HG03045 (cell line): ENCODE results near the gene ADAM12.
"Not testable (repeated sequence)": the region's sequence is repeated elsewhere in the genome, so short reads cannot be mapped to it uniquely, and the experiment has no call there.

ENCODE experiments used
- ATAC-seq: cut with Tn5 transposase; IDR thresholded peaks from one replicate; pipeline ENCODE4 v1.9.1; 2021; ENCODE audit warnings: mild to moderate bottlenecking, moderate library complexity; ENCODE audit not compliant: unreplicated experiment

Gene ADAM12

DNA sequence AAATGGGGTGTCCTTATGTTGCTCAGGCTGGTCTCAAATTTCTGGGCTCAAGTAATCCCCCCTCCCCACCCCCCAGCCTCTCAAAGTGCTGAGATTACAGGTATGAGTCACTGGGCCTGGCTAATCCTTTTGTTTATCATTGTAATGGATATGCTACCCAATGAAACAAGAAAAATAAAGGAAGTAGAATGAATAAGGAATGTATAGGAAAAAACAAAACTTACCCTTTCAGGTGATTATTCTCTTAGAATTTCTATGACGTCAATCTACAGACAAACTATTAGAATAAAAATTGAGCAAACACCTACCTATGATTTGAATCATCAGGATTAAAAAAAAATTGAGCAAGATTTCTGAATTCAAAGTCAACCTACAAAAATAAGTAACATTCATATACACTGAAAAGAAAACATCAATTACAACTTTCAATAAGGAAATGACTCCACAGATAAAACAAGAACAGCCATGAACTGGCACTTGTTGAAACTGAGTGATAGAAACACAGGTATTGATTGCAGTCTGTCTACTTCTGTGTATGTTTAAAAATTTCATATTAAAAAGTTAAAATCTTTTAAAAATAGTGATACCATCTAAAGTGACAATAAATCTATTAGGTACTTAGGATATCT is 12.2 kb downstream of the ADAM12 start:
- no peak for ATAC-seq

DNA sequence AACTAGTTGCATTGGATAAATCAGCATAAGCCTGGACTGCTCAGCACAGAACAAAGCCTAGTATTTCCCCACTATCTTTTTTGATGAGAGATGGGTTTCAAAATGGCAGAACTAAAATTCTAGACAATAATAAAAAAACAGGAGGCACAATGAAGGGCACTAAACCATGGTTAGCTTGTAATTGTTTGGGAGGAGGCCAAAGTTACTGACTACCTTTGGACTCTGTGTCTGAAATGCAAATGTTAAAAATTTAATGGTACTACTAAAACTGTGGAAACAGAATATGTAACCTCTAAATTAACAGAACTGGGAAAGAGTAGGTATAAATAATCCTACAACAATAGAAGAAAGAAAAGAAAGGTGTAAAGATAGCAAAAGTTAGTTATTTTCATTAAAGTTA is 13.0 kb downstream of the ADAM12 start:
- no peak for ATAC-seq

DNA sequence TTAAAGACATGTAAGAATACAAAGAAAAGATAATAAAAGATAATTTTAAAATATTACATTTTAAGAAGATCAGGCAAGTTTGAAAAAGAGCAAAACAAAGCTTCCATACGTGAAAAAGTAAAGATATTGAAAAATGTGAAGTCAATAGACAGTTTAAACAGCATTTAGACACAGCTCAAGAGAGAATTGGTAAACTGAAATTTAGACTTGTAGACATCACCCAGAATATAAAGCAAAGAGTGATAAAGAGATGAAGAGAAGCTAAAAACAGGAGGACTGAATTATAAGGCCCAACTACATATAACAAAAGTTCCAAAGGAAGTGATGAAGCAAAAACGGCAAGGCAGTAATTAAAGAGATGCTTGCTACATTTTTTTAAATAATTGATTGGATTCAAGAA is 13.8 kb downstream of the ADAM12 start:
- ATAC-seq: no peak

DNA sequence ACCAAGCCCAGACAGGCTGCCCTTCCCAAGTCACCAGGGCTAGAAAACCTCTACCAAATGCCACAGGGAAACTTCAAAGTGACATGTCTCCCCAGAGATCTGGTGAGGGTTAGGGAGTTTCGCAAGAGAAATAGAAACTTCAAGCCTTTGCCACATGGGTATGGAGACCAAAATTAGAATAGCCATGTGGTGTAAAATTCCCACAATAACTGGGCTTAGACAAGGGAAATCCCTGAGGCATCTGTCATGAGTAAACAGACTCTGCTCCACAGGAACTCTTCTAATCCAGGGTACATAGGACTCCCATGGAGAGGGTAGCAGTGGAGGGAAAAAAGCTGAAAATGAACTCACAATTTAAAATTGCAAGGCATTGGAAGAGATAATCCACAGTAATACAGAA is 14.3 kb downstream of the ADAM12 start:
- no peak for ATAC-seq

DNA sequence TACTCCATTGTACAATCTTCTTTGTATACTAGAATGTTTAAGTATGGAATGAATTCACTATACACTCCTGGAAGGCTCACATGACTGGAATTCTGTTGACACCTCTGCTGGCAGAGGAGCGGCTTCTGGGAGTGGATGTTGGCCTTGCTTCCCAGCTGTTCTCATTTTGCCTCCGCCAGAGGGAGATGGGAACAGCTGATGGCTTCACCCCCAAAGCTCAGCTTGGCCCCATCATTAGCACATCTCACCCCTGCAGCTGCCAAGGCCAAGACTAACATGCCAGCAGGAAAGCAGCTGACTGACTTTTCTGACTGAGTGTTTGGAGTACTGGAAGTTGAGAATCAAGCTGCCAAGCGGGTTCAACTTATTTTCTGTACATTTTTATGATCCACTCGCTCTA is 15.1 kb downstream of the ADAM12 start:
- no peak for ATAC-seq

DNA sequence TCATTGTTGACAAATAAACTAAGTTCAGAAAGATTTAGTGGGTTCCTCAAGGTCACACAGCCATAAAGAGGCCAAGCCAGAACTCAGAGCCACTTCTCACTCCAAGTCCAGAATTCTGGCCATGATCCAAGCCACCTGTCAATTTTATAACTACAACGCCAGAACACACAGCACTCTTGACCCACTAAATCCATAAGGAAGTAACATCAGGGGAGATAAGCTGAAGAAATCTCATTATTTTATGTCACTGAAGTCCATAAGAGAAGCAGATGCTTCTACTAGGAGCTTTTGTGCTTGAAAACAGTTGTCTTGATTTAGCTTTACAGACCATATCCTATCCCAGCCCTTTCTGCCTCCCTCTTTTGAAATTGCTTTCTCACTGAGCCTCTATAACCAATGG is 15.9 kb downstream of the ADAM12 start:
- ATAC-seq: no peak

DNA sequence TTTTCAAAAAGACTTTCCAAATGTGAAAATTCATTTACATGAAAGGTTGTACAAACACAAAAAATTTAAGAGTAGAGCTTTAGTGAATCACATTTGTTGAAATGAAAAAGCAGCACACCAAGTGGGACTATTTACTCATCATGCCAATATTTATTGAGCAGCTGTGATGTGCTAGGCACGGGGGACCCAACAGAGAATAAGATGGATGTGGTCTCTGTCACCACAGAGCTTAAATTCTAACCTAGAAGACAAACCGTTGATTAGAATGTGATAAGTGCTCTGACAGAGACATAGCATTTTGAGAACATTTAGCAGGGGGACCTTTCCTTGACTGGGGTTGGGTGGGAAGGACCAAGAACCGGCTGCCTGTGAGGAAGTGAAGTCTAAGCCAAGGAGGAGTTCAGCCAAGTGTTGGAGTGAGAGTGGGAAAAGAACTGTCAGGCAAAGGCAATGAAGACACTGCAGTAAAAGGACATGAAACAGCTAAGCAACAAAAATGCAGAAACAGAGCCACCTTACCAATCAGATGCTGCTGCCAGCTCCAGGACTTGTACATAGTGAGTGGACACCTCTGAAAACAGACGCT is 19.1 kb downstream of the ADAM12 start:
- no peak for ATAC-seq

DNA sequence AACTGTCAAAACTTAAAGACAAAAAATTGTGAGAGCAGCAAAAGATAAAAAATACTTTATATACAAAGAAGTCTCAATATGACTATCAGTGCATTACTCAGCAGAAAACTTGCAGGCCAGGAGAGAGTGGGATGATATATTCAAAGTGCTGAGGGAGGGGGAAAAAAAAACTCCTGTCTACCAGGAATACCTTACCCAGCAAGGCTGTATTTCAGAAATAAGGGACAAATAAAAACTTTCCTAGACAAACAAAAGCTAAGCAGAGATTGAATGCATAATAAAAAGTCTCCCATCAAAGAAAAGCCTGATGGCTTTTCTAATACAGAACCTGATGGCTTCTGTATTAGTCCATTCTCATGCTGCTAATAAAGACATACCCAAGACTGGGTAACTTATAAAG is 31.1 kb downstream of the ADAM12 start:
- ATAC-seq: no peak

DNA sequence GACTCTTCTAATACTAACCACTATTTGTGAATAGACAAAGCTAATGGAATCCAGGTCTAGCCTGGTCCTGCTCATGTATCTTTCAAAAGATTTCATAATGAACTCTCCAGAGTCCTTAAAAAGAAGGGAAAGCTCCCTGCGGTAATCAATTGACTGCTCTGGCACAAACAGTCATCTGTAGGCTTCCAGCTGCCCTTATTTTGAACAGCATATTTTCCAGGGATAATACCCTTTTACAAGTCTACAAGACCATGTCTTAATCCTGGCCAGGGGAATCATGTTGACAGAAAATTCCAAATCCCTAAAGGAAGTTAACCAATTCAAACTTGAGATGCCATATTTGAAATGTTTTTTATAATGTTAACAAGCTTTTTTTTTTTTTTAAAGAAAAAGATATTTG is 34.6 kb downstream of the ADAM12 start:
- no peak for ATAC-seq

DNA sequence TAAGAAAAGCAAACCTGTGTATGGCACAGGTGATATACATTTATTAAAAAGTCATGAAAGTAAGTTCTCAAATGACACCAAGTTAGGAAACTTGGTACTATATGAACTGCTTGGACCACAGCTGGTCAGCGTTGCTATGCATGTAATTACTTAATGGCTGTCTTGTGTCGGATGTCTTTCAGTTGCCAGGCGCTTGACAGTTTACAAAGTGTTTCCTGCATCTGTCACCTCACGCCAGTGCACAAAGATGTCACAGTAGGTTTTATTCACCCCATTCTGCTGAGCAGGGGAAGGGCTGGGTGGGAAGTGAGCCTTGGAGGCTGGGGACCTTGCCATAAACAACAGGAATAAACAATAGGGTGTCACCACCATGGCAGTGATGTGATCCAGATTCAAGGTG is 35.8 kb downstream of the ADAM12 start:
- ATAC-seq: no peak

DNA sequence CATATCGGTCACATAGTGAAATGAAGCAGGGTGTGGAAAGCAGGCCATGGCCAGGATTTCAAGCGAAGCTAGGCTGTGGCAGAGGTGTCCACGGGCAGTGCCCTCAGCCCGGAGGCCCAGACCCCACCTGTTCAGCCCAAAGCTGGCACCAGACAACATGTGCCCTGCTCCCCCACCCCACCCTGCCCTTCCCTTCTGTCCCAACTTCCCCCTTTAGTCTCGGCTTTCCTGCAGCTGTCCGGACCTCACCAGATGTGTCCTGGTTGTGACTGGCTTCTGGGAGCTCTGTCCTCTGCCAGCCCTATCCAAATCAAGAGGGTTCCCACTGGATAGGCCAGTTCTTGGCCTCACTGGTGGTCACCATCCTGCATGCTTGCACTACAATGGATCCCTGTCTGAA is 37.3 kb downstream of the ADAM12 start:
- no peak for ATAC-seq

DNA sequence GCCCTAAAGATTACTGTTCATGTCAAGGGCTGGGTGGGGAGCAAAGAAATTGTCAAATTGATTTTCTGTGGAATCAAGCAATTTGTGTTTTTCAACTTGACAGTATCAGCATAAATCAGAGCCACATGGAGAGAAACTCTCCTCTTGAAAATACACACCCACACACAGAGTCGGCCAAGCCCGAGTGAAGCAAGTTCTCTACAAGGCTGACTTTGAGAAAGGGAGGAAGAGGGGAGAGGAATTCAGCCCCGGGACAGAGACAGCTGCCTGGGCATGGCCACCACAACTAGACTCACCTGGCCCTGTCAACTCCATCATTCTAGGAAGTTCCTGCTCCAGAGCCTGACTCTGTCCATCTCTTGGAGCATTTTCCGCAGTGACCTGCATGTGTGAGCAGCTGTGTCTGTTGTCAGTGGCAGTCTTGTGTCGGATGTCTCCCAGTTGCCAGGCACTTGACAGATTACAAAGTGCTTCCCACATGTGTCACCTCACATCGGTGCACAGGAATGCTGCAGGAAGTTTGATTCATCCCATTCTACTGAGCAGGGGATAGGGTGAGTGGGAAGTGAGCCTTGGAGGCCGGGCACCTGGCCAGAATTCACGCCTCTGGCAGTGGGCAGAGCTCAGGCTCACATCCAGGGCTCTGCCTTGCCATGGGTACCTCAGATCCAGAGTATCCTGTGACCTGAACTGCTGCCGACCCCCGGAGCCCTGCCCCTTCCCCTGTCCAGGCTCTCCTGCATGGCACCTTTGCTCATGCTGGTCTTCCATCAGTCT is 37.9 kb downstream of the ADAM12 start:
- ATAC-seq: no peak

DNA sequence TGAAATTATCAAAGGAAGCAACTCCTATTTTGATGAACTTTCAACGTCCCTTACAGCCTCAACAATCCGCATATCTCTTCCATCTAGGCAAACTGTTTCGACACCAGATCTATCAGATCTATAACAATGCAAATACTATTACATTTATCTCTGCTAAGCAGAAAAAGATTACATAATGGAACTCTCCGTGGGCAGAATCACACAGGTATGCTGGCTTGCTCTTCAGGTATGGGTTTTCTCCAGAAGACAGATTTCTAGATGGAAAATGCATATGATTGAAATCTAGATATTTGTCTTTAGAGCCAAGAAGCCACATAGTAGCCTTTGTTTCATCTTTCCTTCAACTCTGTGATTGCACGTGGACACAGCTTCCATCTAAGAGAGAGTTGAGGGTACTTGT is 38.6 kb downstream of the ADAM12 start:
- no peak for ATAC-seq

DNA sequence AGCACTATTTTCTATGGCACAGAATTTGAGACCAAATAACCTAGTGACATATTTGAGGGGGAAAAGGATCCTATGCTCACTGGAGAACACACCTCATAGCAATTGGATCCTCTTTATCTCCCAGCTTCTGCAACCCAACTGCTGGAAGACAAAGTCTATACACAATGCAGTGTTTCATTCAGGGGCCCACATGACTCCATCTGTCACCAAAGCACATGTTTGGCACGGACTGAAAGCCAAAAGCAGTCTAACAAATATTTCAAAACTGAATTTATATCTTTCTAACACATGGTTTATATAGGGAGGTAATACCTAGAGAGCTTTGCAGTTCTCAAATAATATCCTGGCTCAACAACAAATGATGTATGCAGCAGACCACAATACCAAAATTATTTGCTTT is 39.2 kb downstream of the ADAM12 start:
- ATAC-seq: no peak

DNA sequence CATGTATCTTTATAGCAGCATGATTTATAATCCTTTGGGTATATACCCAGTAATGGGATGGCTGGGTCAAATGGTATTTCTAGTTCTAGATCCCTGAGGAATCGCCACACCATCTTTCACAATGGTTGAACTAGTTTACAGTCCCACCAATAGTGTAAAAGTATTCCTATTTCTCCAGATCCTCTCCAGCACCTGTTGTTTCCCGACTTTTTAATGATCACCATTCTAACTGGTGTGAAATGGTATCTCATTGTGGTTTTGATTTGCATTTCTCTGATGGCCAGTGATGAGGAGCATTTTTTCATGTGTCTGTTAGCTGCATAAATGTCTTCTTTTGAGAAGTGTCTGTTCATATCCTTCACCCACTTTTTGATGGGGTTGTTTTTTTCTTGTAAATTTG is 44.8 kb downstream of the ADAM12 start:
- not testable (repeated sequence) for ATAC-seq

DNA sequence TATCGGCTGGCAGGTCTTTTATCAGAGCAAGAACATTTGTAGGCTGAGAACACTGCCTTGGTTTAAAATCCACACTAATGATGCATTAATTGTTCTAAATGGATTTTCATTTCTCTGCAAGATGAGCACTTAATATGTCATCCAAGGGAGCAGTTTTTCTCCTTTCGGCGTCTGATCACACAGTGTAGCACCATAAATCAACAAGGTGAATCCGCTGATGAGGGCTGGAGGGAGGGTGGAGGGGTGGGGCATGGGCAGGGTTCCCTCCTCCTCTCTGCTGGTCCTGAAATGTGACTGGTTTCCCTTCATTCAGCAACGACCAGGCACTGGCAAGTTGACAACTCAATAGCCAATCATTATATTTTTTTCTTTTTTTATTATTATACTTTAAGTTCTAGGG is 45.6 kb downstream of the ADAM12 start:
- no peak for ATAC-seq

DNA sequence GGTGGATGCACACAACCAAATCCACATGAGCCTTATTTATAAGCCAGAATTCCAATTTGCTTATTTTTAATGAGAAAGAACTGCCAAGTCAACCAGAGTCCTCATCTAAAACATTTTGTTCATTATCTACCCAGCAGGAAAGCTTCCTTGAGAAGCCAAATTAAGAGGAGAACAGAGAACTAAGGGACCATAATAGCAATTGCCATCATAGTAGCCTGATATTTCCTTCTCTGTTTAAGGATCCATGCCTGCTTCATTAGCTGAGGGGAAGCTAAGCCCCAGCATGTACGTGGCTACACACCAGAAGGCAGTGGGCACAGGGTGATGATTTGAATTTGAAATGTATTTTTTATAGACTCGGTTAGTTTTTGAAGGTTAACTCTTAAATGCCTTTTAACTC is 46.8 kb downstream of the ADAM12 start:
- no peak for ATAC-seq

DNA sequence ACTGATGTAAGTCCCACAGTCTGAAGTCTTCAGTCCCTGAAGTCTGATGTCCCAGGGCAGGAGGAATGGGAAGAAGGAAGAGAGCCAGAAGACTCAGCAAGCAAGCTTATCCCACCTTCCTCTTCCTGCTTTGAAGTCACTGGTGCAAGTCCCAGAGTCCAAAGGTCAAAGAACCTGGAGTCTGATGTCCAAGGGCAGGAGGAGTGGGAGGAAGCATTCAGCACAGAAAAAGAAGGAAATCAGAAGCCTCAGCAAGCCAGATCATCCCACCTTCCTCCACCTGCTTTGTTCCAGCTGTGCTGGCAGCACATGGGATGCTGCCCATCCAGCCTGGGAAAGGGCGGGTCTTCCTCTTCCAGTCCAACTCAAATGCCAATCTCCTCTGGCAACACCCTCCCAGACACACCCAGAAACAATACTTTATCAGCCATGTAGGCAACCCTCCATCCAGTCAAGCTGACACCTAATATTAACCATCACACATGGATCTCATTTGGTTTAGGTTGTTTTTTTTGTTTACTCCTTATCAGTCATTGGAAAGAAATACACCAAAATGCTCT is 50.9 kb downstream of the ADAM12 start:
- ATAC-seq: no peak

DNA sequence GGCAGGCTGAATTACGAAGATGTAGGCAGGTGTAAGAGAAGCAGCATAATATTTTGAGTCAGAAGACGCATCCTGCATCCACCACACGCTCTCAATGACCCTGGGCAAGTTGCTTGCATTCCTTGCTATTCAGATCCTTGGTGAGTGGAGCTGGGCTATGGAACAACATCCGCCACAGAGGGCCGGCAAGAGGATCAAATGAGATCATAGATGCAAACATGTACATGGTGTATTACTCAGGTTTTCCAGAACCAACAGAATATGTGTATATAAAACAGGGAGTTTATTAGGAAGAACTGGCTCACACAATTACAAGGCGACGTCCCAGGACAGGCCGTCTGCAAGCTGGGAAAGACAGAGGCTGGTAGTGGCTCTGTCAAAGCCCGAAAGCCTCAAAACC is 51.5 kb downstream of the ADAM12 start:
- no peak for ATAC-seq

DNA sequence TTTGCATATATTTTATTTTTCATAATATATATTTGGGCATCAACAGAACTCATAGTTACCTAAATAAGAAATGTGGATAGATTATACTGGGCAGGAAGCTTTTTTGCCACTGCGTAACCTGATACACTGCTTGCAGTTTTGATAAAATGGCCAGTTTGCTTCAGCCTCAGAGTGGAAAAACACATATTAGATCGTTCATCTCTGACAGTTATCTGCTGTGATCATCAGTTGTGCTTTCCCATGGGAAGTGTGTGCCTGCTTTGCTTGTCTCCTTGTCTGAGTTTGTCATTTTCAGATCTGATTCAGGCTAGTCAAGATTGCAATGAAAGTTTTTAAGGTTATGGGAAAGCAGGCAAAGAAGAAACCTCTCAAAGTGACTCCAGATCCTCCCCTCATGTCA is 54.0 kb downstream of the ADAM12 start:
- no peak for ATAC-seq

DNA sequence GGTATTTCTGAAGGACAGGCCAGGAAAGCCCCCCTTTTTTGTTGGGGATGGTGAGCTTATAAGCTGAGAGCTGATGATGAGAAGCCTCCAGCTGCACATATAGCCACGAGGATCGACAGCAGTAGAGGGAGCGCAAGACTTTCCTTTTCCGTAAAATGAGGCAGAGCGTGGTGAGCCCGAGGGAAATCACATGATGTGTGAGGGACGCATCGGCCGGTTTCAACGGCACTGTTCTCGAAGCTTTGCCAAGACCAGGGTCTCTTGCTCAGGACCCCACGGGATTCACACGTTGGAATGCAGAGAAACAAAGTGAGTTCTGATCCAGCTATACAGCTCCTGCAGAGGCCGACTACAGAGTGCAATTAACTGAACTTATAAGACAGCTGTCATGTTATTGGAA is 55.7 kb downstream of the ADAM12 start:
- no peak for ATAC-seq

DNA sequence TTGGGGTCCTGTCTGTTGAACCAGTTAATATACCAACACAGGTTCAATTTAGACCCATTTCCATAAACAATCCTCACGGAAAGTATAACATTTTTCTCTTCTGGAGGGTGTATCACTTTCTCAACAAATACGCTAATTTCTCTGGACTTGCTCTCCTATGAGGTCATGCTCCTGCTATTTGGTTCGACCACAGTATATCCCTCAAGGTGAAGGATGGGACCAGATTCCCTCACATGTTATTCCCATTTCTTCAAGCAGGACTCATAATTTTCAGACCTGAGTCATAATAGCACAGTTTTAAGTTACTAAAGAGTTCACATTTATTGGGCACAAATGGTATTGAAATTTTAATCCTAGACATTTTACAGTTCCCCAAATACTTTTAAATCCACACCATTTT is 57.2 kb downstream of the ADAM12 start:
- ATAC-seq: no peak
